Trophoblast cell (in vitro differentiated cells and primary cell): ENCODE results near the gene IMMP2L.
A peak's percentile ranks its signal among the peaks of the same experiment; 100 is the strongest.
"Not testable (repeated sequence)": the region's sequence is repeated elsewhere in the genome, so short reads cannot be mapped to it uniquely, and the experiment has no call there.

ENCODE experiments used
- DNase-seq, 2 donors: peaks; one replicate each; pipeline ENCODE4 v3.0.0-alpha.2; 2016
- H2AFZ ChIP-seq: 2 replicates; pipeline ENCODE4 v1.6.1; 2013; ENCODE audit warnings: low read length, moderate library complexity, mild to moderate bottlenecking; ENCODE audit not compliant: insufficient read depth, poor library complexity
- H2AK5ac ChIP-seq: 2 replicates; pipeline ENCODE4 v1.6.1; 2013; ENCODE audit warnings: mild to moderate bottlenecking, low read length
- H2BK120ac ChIP-seq: 2 replicates; pipeline ENCODE4 v1.6.1; 2013; ENCODE audit warnings: low read length, mild to moderate bottlenecking, moderate library complexity; ENCODE audit not compliant: insufficient read depth, poor library complexity
- H2BK12ac ChIP-seq: 2 replicates; pipeline ENCODE4 v1.6.1; 2013; ENCODE audit warnings: mild to moderate bottlenecking, low read length, moderate library complexity
- H2BK5ac ChIP-seq: 2 replicates; pipeline ENCODE4 v1.6.1; 2013; ENCODE audit warnings: low read length, low read depth, moderate library complexity, mild to moderate bottlenecking; ENCODE audit not compliant: poor library complexity
- H3K14ac ChIP-seq: 2 replicates; pipeline ENCODE4 v1.6.1; 2013; ENCODE audit warnings: mild to moderate bottlenecking, low read length
- H3K18ac ChIP-seq: 2 replicates; pipeline ENCODE4 v1.6.1; 2013; ENCODE audit warnings: mild to moderate bottlenecking, low read length
- H3K23ac ChIP-seq: 2 replicates; pipeline ENCODE4 v1.6.1; 2013; ENCODE audit warnings: low read length
- H3K27ac ChIP-seq: 2 replicates; pipeline ENCODE4 v1.5.1; 2013; ENCODE audit warnings: low read depth, mild to moderate bottlenecking, inconsistent platforms, low read length, moderate library complexity
- H3K27me3 ChIP-seq: 2 replicates; pipeline ENCODE4 v1.6.1; 2013; ENCODE audit warnings: inconsistent platforms, mild to moderate bottlenecking, low read length, moderate library complexity; ENCODE audit not compliant: insufficient read depth
- H3K36me3 ChIP-seq, 2 experiments: 1 replicate in 1 of 2; 2 replicates in 1 of 2; pipeline ENCODE4 v1.6.1; 2013; ENCODE audit warnings: low read length in 2 of 2, mild to moderate bottlenecking in 2 of 2, moderate library complexity in 1 of 2; ENCODE audit not compliant: insufficient read depth in 2 of 2, control insufficient read depth in 1 of 2
- H3K4ac ChIP-seq: 2 replicates; pipeline ENCODE4 v1.6.1; 2013; ENCODE audit warnings: low read depth, mild to moderate bottlenecking, low read length, moderate library complexity
- H3K4me1 ChIP-seq, 2 experiments: 1 replicate in 1 of 2; 2 replicates in 1 of 2; pipeline ENCODE4 v1.6.1; 2013; ENCODE audit warnings: low read length in 2 of 2, mild to moderate bottlenecking in 2 of 2, moderate library complexity in 1 of 2; ENCODE audit not compliant: insufficient read depth in 2 of 2, control insufficient read depth in 1 of 2
- H3K4me2 ChIP-seq: 2 replicates; pipeline ENCODE4 v1.6.1; 2013; ENCODE audit warnings: inconsistent platforms, mild to moderate bottlenecking, low read length, moderate library complexity
- H3K4me3 ChIP-seq: 2 replicates; pipeline ENCODE4 v1.5.1; 2013; ENCODE audit warnings: mild to moderate bottlenecking, low read depth, low read length, inconsistent platforms
- H3K79me1 ChIP-seq: one replicate; pipeline ENCODE4 v1.6.1; 2013; ENCODE audit warnings: low read length
- H3K79me2 ChIP-seq: 2 replicates; pipeline ENCODE4 v1.6.1; 2013; ENCODE audit warnings: low read length, mild to moderate bottlenecking; ENCODE audit not compliant: control insufficient read depth, insufficient read depth, poor library complexity
- H3K9ac ChIP-seq: 2 replicates; pipeline ENCODE4 v1.6.1; 2013; ENCODE audit warnings: mild to moderate bottlenecking, low read length
- H3K9me3 ChIP-seq: 2 replicates; pipeline ENCODE4 v1.6.1; 2013; ENCODE audit warnings: low read depth, mild to moderate bottlenecking, control low read depth, inconsistent platforms, low read length; ENCODE audit not compliant: insufficient read depth
- H4K12ac ChIP-seq: 2 replicates; pipeline ENCODE4 v1.6.1; 2013; ENCODE audit warnings: low read depth, mild to moderate bottlenecking, low read length, moderate library complexity
- H4K8ac ChIP-seq: 2 replicates; pipeline ENCODE4 v1.6.1; 2013; ENCODE audit warnings: low read depth, mild to moderate bottlenecking, low read length, moderate library complexity
- H4K91ac ChIP-seq: one replicate; pipeline ENCODE4 v1.6.1; 2013; ENCODE audit warnings: low read depth, mild to moderate bottlenecking, low read length, moderate library complexity
- WGBS: extraction: QIAGEN DNeasy Blood & Tissue Kit; methylation state at CpG from one replicate; pipeline ENCODE4 v1.1.7; 2013; ENCODE audit warnings: missing lambda C conversion rate; ENCODE audit not compliant: insufficient read length, insufficient coverage; ENCODE audit errors: extremely low coverage; 5-methylcytosine and 5-hydroxymethylcytosine counted together

Gene IMMP2L

DNA sequence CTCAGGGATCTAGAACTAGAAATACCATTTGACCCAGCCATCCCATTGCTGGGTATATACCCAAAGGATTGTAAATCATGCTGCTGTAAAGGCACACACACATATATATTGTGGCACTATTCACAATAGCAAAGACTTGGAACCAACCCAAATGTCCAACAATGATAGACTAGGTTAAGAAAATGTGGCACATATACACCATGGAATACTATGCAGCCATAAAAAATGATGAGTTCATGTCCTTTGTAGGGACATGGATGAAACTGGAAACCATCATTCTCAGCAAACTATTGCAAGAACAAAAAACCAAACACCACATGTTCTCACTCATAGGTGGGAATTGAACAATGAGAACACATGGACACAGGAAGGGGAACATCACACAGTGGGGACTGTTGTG is 56.9 kb downstream of the IMMP2L start:
- H2AFZ ChIP-seq, H2BK5ac ChIP-seq, H4K91ac ChIP-seq, H3K4ac ChIP-seq, H3K27ac ChIP-seq, DNase-seq, H3K4me3 ChIP-seq, H3K23ac ChIP-seq, H4K8ac ChIP-seq, H4K12ac ChIP-seq, H2BK12ac ChIP-seq, H2BK120ac ChIP-seq, H3K4me1 ChIP-seq, H3K9ac ChIP-seq, H3K36me3 ChIP-seq, H3K27me3 ChIP-seq, H3K14ac ChIP-seq, H3K4me2 ChIP-seq, H3K18ac ChIP-seq, H3K79me1 ChIP-seq, H2AK5ac ChIP-seq, H3K79me2 ChIP-seq, H3K9me3 ChIP-seq: not testable (repeated sequence)

DNA sequence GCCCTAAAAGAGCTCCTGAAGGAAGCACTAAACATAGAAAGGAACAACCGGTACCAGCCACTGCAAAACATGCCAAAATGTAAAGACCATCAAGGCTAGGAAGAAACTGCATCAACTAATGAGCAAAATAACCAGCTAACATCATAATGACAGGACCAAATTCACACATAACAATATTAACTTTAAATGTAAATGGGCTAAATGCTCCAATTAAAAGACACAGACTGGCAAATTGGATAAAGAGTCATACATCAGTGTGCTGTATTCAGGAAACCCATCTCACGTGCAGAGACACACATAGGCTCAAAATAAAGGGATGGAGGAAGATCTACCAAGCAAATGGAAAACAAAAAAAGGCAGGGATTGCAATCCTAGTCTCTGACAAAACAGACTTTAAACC is 60.5 kb downstream of the IMMP2L start:
- H4K8ac ChIP-seq, H2AFZ ChIP-seq, H3K9ac ChIP-seq, H2BK120ac ChIP-seq, DNase-seq, H3K36me3 ChIP-seq, H2BK12ac ChIP-seq, H3K14ac ChIP-seq, H3K79me2 ChIP-seq, H3K18ac ChIP-seq, H4K91ac ChIP-seq, H3K4me2 ChIP-seq, H3K4me3 ChIP-seq, H3K79me1 ChIP-seq, H2BK5ac ChIP-seq, H3K23ac ChIP-seq, H3K27me3 ChIP-seq, H4K12ac ChIP-seq, H3K27ac ChIP-seq, H3K4ac ChIP-seq, H3K4me1 ChIP-seq, H3K9me3 ChIP-seq, H2AK5ac ChIP-seq: not testable (repeated sequence)
- WGBS, result no CpG with 5 or more reads among the region's 2 CpGs

DNA sequence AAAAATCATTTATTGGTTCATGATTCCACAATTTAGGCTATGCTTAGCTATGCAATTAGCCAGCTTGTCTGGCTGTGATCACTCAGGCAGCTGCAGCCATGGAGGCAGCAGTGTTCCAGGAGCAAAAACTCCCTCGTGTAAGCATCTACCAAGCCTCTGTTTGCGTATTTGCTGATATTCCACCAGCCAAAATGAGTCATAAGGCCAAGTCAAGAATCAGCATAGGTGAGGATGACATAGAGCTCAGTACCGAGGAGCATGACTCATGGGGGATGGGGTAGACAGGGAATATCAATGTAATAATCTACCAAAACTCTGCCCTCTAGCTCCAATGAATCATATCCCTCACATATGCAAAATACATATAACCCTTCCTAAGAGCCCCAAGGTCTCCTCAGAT is 63.3 kb downstream of the IMMP2L start:
- Histone ChIP-seq H3K4me2 (no peak overlapping the region), H3K27ac (no peak overlapping the region), H3K79me1 (no peaks in the 10 kb centered on the region), H3K9ac (no peak overlapping the region), H4K91ac (no peak overlapping the region), H3K23ac (no peak overlapping the region), H2BK12ac (no peak overlapping the region), H2AFZ (no peak overlapping the region), H3K4me3 (no peak overlapping the region), H4K12ac (no peak overlapping the region), H3K9me3 (peaks cover 6% of the 10 kb centered on the region), H3K36me3 (peaks cover 0 to 2% of the 10 kb centered on the region in 2 experiments), H2AK5ac (no peak overlapping the region), H3K18ac (no peak overlapping the region), H2BK5ac (no peak overlapping the region), H4K8ac (no peak overlapping the region), H3K4ac (no peak overlapping the region), H3K79me2 (no peaks in the 10 kb centered on the region), H3K14ac (no peak overlapping the region), H2BK120ac (no peak overlapping the region), H3K4me1 (no peaks in the 10 kb centered on the region), H3K27me3 (no peaks in the 10 kb centered on the region)
- no CpG with 5 or more reads among the region's 3 CpGs for WGBS
- DNase-seq, result peak; percentile 54 to 60

DNA sequence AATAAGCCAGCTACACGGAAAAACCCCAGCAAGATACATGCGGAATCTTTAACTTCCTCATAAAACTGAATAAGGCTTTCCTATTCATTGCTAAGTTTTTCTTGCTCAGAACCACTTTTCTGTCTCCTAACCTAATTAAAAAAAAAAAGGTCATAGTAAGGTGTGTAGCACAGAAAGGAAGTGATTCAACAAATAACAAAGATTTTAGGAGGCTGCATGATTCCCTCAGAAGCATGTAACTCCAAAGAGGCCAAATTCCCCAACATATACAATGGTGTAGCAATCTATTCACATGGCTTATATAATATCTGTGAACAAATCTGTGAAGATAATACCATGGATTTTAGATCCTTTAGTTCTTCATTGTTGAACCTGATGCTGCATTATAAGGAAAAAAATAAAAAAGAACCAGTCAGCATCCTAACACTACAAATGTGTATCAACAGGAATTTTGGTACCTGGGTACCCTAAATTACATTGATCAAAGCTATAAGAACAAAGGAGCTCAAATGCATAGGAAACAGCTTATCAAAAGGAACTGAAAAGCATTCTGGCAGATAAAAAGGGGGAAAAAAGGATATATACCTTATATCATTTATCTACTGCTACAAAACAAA is 63.8 kb downstream of the IMMP2L start:
- Histone ChIP-seq H2BK12ac (no peak overlapping the region), H3K4ac (no peak overlapping the region), H2BK5ac (no peak overlapping the region), H4K12ac (no peak overlapping the region), H2AFZ (no peak overlapping the region), H3K79me2 (no peaks in the 10 kb centered on the region), H4K8ac (no peak overlapping the region), H3K9ac (no peak overlapping the region), H2BK120ac (no peak overlapping the region), H3K27me3 (no peaks in the 10 kb centered on the region), H4K91ac (no peak overlapping the region), H3K23ac (no peak overlapping the region), H3K27ac (no peak overlapping the region), H3K18ac (no peak overlapping the region), H3K4me3 (no peak overlapping the region), H3K14ac (no peak overlapping the region), H3K4me2 (no peak overlapping the region), H3K9me3 (peaks cover 6% of the 10 kb centered on the region), H3K36me3 (peaks cover 0 to 2% of the 10 kb centered on the region in 2 experiments), H3K4me1 (no peaks in the 10 kb centered on the region), H3K79me1 (no peaks in the 10 kb centered on the region), H2AK5ac (no peak overlapping the region)
- WGBS, result no CpG with 5 or more reads among the region's 2 CpGs
- no peak for DNase-seq
